HG03558 (cell line): ENCODE results near the gene DIP2C.

Experiments
- ATAC-seq: cut with Tn5 transposase; IDR thresholded peaks from one replicate; pipeline ENCODE4 v1.9.1; 2021; ENCODE audit warnings: moderate number of reproducible peaks; ENCODE audit not compliant: unreplicated experiment; ENCODE audit errors: extremely low read depth

Gene DIP2C

DNA sequence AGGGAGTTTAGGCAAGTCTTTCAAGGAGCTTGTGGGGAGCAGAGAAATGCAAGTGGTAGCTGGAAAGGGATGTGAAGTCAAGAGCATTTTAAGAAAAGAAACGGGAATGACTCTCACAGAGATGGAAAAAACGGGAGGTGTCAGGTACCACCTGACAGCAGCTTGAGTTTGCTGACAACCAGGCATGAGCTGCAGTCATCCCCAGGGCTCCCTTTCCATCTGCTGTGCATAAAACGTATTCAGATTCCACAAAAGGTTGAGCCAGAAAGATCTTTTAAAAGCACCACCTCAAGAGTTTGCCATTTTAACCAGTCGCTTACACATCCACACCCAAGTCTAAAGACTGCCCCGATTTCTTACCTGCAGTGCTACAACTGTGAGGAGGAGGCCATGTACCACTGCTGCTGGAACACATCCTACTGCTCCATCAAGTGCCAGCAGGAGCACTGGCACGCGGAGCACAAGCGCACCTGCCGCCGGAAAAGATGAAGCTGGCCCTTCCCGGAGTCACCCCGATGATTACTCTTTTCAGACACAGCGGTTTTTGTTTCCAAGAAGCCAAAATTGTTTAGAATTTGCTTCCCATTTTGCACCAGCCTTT, 437.4 kb downstream of the DIP2C start:
- no peak for ATAC-seq

DNA sequence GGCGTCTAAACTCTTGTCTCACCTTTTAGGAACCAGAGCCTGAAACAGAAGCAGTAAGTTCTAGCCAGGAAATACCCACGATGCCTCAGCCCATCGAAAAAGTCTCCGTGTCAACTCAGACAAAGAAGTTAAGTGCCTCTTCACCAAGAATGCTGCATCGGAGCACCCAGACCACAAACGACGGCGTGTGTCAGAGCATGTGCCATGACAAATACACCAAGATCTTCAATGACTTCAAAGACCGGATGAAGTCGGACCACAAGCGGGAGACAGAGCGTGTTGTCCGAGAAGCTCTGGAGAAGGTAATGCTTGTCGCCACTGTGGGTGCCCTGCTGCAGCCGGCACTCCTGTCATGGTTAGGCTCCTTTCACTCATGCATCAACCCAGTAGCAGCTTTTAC, 441.2 kb downstream of the DIP2C start:
- no peak for ATAC-seq

DNA sequence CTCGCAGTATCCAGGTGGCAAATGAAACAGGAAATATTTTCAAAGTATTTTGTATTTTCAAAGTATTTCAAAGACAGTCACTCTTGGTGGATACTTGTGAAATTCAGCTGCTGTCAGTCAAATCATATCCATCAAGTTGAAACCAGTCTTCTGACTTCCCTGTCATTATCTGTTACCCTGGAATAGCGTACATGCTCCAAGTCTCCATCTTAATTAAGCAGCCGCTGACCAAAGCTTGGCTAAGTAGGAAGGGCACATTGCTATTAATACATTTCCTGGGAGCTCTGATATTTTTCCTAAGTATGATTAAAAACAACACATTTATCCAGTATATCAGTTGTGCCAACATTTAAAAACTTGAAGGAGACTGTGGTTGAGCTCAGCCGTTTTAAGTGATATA, 442.0 kb downstream of the DIP2C start:
- ATAC-seq, result no peak

GRCh38 chr10:246431-246830, 443.0 kb downstream of the DIP2C start:
- no peak for ATAC-seq

DNA sequence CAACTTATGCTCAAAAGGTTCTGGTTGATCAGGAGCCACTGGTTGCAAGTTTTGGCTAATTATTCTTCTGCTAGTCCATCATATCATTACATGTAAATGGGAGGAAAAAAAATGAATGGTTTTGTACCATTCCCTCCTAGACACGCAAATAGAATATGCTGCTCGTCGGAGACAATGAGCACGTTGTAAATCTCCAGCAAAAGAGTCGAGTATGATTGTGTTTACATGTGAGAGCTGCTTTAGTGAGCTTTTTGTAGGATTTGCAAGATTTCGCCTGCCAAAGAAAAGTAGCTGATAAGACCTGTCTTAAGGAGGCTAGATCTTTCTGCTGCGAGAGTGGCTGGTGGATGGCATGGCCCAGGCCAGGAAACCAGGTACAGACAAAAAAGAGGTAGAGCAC, 445.2 kb downstream of the DIP2C start:
- ATAC-seq, result no peak

DNA sequence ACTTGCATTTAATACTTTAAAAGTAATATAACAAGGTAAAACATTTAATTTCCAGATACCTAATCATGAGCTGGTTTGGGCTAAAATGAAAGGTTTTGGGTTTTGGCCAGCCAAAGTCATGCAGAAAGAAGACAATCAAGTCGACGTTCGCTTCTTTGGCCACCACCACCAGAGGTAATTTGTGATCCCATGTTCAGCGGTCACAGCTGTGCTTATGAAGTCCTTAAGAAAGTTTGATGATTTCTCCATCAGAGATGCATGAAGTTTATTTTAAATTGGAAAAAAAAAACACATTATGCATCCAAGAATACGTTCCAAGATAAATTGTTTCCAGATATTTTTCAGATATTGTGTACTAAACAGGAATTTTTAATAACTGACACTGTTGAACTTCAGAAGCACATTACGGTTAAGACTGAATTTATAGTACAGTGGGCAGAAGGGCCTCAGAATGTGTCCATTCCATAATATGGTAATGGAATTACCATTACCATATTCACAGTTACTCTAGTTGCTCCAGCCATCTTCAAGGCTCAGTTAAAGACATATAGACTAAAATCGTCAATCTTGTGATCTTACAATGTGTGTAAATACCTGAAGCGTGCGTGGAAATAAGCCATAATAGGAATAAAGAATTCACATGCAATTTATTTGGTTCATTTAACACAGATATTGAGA, 447.4 kb downstream of the DIP2C start:
- no peak for ATAC-seq

DNA sequence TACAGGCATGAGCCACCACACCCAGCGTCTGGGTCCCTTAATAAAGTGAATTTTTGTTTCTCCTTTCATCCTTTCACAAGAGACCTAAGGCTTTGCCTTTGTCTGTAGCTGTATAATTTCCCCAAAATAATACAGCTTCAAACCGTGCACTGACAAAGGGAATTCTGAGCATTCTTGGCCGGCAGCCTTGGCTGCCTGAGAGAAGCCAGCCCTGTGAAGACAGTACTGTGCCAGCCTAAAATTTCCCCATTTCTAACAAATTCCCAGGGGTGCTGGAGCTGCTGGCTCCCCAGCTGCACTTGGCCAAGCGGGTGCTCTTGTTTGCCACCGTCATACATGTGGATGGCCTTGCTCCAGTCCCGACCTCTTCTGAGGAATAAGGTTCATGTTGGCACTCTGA, 448.0 kb downstream of the DIP2C start:
- ATAC-seq, result no peak

- no peak for ATAC-seq
Measured at GRCh38 chr10:239109-239508, 450.4 kb downstream of the DIP2C start.

DNA sequence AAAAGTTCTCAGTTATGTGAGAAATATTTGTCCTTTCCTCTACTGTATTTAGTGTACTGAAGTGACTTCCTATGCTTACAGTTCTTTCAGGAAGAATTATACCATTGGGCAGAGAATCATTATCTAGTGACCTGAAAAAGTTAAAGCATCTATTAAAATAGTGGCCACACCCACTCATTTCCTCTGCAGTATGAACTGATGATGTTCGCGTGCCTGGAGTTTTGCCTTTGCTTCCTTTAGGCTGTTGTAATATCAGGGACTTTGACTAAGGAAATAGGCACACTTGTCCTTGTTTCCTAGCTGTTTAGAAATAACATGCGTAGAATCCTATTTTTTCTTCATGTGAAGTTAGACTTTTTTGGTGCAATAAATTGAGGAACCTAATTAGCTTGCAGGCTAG, 453.6 kb downstream of the DIP2C start:
- ATAC-seq, result no peak

GRCh38 chr10:234708-235406, 454.6 kb downstream of the DIP2C start:
- ATAC-seq, result no peak

- ATAC-seq, result no peak
Measured at GRCh38 chr10:232878-233277, 456.6 kb downstream of the DIP2C start.

DNA sequence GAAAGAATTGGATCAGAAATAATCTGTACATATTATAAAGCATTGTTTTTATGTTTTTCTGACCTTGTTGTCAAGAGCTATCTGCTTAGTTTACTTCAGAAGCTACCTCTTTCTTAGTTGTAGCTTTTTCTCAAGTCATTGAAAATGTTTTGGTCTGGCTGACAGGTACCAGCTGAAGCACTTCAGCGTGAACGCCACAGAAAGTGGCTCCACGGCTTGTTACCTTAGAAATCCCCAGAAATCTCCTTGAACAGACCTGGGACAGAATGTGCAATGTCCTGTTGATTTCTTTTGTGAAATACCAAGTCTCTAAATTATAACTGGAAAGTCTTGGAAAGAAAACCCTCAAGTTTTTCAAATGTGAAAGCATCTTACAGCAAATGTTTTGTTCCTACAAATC, 457.4 kb downstream of the DIP2C start:
- no peak for ATAC-seq

- ATAC-seq, result no peak
Measured at GRCh38 chr10:230758-231157, 458.7 kb downstream of the DIP2C start.

DNA sequence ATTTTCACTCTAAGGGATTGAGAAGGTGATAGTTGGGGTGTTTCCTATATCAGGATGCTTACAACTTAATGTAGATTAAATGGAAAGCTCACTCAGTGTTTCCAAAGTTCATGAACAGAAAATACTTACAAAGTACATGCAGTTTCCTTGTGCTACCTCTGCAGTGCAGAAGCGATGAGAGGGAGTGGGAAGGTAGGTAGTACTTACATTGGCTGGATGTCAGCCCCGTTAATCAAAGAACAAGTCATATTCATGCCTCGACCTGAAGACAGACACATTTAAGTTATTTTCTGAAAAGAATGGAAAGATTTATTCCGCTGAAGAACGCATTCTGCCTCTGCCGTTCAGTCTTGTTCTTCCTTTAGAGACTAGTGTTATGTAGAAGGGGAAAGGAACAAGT, 461.1 kb downstream of the DIP2C start:
- ATAC-seq, result no peak

- no peak for ATAC-seq
Measured at GRCh38 chr10:227014-227413, 462.5 kb downstream of the DIP2C start.

DNA sequence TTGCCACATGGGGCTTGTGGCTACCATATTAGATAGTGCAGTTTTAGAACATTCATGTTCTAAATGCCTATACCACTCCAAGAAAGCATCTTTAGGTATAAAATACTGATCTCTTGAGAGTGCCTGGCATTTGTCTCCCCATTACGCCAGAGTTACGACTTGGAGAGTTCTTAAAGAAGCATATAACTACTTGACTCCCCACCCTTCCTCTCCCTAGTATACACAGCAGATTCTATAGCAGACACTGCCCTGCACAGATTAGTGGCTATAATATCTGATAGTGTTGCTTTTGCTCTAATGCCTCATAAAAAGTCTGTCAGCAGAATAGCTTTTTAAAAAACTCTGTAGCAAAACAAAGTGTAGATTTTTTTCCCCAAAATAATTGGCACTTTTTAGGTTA, 463.4 kb downstream of the DIP2C start:
- ATAC-seq, result no peak

DNA sequence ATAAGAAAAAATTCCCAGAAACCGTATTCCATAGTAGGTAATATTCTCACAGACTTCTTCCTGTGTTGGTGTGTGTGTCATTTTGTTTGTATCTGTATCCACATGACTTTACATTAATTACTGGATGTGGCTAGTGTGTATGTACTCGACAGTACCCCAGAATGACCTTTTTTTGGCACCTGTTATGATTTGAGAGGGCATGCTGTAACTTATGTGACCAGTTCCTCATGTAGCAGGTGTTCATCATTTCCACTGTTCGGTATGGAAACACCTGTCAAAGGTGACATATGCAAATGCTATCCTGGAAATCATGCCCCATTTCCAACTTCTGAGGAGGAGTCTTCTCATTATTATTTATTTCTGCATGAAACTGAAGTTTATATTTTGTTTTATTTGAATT, 464.9 kb downstream of the DIP2C start:
- ATAC-seq, result no peak
